Measurements from ENCODE around the gene FOXC1.

FOXC1 gene

DNA sequence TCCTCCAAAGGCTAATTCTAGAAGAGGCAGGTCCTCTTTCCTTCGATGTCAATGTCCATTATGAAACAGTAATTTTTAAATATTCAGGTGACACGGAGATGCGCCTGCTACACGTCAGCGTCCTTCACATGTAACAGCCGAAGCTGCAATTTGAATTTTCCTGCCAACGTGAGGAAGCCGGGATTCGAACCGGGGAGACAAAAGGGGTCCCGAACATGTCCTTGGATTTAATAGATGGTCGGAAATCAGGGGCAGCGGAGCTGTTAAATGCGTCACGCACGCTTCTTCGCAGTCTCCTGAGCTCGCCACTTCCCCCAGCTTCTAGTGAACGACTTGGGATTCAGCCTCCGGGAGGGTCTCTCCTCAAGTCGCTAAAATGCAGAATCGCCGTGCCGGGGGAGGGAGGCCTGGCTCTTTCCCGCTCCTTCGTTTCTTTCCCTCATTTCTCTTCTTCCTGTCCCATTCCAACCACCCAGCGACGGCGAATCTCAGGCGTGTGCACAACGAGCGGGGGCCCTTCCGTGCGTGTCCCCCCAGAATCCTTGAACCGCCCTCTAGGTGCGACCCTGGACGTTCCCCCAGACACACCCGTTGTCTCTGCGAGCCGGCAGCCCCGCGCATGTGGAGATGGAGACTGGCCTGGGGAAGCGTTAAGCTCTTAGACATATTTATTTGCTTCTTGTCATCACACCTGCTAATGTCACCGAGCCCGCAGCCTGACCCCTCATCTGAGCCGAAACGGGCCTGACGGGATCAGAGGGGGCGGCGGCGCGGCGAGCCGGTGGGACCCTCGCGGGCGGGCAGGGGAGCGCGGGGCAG is 1.3 kb upstream of the FOXC1 start:
- no peak overlapping the region for H3K4me3 ChIP-seq (ENCODE audit: low read depth, low read length)
- POLR2A ChIA-PET, result no interaction called here
- DNase-seq (ENCODE audit: low read depth, low spot score), result no peak

DNA sequence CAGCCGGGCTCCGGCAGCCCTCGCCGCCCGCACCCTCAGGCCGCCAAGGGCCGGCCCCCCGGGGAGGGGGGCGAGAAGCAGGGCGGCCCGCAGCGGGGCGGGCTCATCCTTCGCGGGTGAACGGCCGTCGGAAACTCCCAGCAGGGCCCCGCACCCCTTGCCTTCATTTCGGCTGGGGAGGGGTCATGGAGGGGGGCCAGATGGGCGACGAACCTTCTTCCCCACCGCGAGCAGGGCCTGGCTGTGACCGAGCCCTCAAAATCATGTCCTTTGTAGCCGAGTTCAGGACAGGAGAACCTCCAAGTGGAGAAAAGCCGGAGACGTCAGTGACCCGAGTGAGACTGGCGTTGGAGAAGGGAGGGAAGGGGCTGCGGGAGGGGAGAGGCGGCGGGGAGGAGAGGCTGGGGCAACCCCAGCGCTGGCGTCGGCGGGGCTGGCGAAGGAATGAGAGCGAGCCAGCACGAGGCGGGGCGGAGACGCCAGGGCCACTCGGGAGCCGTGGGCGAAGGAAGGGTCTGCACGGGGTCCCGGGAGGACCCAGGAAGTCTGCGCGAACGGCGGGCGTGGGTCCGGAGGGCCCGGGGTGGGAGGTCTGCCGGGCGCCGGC is 571 bp upstream of the FOXC1 start:
- H3K4me3 ChIP-seq (ENCODE audit: low read depth, low read length), result peak overlapping the region; percentile 72
- ChIA-PET POLR2A (no interaction called here), CTCF (interaction anchor here (1.0 to 3.8 kb wide), 7 partner anchors 13 to 588 kb away, joined by 3 to 36 read pairs (median 10); no protein-coding TSS in a partner anchor)
- TF ChIP-seq, protein P1, sequence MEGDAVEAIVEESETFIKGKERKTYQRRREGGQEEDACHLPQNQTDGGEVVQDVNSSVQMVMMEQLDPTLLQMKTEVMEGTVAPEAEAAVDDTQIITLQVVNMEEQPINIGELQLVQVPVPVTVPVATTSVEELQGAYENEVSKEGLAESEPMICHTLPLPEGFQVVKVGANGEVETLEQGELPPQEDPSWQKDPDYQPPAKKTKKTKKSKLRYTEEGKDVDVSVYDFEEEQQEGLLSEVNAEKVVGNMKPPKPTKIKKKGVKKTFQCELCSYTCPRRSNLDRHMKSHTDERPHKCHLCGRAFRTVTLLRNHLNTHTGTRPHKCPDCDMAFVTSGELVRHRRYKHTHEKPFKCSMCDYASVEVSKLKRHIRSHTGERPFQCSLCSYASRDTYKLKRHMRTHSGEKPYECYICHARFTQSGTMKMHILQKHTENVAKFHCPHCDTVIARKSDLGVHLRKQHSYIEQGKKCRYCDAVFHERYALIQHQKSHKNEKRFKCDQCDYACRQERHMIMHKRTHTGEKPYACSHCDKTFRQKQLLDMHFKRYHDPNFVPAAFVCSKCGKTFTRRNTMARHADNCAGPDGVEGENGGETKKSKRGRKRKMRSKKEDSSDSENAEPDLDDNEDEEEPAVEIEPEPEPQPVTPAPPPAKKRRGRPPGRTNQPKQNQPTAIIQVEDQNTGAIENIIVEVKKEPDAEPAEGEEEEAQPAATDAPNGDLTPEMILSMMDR (IDR thresholded peaks at IDR 0.05; ENCODE audit: insufficient read depth, low read length, missing control alignments), result no peak
- no peak for DNase-seq (ENCODE audit: low read depth, low spot score)

More for the DNA sequence above, 1.3 kb upstream of the FOXC1 start:
- CTCF ChIA-PET, result interaction anchor here (1.9 to 3.8 kb wide), 6 partner anchors 12 to 835 kb away, joined by 5 to 36 read pairs (median 12); no protein-coding TSS in a partner anchor
- TF ChIP-seq, protein P1 (IDR thresholded peaks at IDR 0.05; ENCODE audit: insufficient read depth, low read length, missing control alignments), result no peak

DNA sequence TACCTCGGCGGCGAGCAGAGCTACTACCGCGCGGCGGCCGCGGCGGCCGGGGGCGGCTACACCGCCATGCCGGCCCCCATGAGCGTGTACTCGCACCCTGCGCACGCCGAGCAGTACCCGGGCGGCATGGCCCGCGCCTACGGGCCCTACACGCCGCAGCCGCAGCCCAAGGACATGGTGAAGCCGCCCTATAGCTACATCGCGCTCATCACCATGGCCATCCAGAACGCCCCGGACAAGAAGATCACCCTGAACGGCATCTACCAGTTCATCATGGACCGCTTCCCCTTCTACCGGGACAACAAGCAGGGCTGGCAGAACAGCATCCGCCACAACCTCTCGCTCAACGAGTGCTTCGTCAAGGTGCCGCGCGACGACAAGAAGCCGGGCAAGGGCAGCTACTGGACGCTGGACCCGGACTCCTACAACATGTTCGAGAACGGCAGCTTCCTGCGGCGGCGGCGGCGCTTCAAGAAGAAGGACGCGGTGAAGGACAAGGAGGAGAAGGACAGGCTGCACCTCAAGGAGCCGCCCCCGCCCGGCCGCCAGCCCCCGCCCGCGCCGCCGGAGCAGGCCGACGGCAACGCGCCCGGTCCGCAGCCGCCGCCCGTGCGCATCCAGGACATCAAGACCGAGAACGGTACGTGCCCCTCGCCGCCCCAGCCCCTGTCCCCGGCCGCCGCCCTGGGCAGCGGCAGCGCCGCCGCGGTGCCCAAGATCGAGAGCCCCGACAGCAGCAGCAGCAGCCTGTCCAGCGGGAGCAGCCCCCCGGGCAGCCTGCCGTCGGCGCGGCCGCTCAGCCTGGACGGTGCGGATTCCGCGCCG is 994 bp downstream of the FOXC1 start:
- H3K4me3 ChIP-seq (ENCODE audit: low read depth, low read length), result peak overlapping the region; percentile 72
- ChIA-PET POLR2A (interaction anchor here (0.9 to 1.6 kb wide), 4 partner anchors 56 to 211 kb away, joined by 3 to 7 read pairs (median 4); no protein-coding TSS in a partner anchor), CTCF (interaction anchor here (0.7 to 3.7 kb wide), 15 partner anchors 9 to 1023 kb away, joined by 3 to 33 read pairs (median 5); no protein-coding TSS in a partner anchor)
- TF ChIP-seq, protein P1 (IDR thresholded peaks at IDR 0.05; ENCODE audit: insufficient read depth, low read length, missing control alignments), result no peak
- DNase-seq (ENCODE audit: low read depth, low spot score), result no peak

DNA sequence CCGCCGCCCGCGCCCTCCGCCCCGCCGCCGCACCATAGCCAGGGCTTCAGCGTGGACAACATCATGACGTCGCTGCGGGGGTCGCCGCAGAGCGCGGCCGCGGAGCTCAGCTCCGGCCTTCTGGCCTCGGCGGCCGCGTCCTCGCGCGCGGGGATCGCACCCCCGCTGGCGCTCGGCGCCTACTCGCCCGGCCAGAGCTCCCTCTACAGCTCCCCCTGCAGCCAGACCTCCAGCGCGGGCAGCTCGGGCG is 1.5 kb downstream of the FOXC1 start:
- ChIA-PET CTCF (interaction anchor here (0.7 to 3.7 kb wide), 17 partner anchors 15 to 1023 kb away, joined by 3 to 33 read pairs (median 4); no protein-coding TSS in a partner anchor), POLR2A (interaction anchor here (0.6 to 1.6 kb wide), 4 partner anchors 75 to 825 kb away, joined by 3 to 7 read pairs (median 4); no protein-coding TSS in a partner anchor)
- H3K4me3 ChIP-seq (ENCODE audit: low read depth, low read length), result peak overlapping the region; percentile 72
- TF ChIP-seq, protein P1 (IDR thresholded peaks at IDR 0.05; ENCODE audit: insufficient read depth, low read length, missing control alignments), result peak; percentile 60
- DNase-seq (ENCODE audit: low read depth, low spot score), result no peak

DNA sequence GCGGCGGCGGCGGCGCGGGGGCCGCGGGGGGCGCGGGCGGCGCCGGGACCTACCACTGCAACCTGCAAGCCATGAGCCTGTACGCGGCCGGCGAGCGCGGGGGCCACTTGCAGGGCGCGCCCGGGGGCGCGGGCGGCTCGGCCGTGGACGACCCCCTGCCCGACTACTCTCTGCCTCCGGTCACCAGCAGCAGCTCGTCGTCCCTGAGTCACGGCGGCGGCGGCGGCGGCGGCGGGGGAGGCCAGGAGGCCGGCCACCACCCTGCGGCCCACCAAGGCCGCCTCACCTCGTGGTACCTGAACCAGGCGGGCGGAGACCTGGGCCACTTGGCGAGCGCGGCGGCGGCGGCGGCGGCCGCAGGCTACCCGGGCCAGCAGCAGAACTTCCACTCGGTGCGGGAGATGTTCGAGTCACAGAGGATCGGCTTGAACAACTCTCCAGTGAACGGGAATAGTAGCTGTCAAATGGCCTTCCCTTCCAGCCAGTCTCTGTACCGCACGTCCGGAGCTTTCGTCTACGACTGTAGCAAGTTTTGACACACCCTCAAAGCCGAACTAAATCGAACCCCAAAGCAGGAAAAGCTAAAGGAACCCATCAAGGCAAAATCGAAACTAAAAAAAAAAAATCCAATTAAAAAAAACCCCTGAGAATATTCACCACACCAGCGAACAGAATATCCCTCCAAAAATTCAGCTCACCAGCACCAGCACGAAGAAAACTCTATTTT is 2.0 kb downstream of the FOXC1 start:
- ChIA-PET POLR2A (interaction anchor here (0.6 to 1.6 kb wide), 5 partner anchors 74 to 825 kb away, joined by 3 to 7 read pairs (median 3); no protein-coding TSS in a partner anchor), CTCF (interaction anchor here (0.6 to 3.7 kb wide), 20 partner anchors 14 to 743 kb away, joined by 3 to 33 read pairs (median 4); no protein-coding TSS in a partner anchor)
- no peak for DNase-seq (ENCODE audit: low read depth, low spot score)
- peak overlapping the region; percentile 72 for H3K4me3 ChIP-seq (ENCODE audit: low read depth, low read length)
- TF ChIP-seq, protein P1 (IDR thresholded peaks at IDR 0.05; ENCODE audit: insufficient read depth, low read length, missing control alignments), result no peak
